GM19468 (cell line): ENCODE data around the gene ARNT2.
"Not testable (repeated sequence)": the region's sequence is repeated elsewhere in the genome, so short reads cannot be mapped to it uniquely, and the experiment has no call there.

Source experiments
- ATAC-seq: cut with Tn5 transposase; IDR thresholded peaks from one replicate; pipeline ENCODE4 v1.9.1; 2021; ENCODE audit warnings: mild to moderate bottlenecking, moderate library complexity, moderate number of reproducible peaks; ENCODE audit not compliant: unreplicated experiment; ENCODE audit errors: extremely low read depth

The ARNT2 gene

GRCh38 chr15:80507638-80508316 is 103.6 kb downstream of the ARNT2 start:
- ATAC-seq = no peak

- ATAC-seq = no peak
Observed at GRCh38 chr15:80508783-80509182, 104.6 kb downstream of the ARNT2 start.

GRCh38 chr15:80509800-80510199 is 105.6 kb downstream of the ARNT2 start:
- no peak for ATAC-seq

- not testable (repeated sequence) for ATAC-seq
Observed at GRCh38 chr15:80510985-80511384, 106.8 kb downstream of the ARNT2 start.

GRCh38 chr15:80512726-80513660 is 108.8 kb downstream of the ARNT2 start:
- no peak for ATAC-seq

GRCh38 chr15:80514071-80514780 is 110.0 kb downstream of the ARNT2 start:
- ATAC-seq = no peak

GRCh38 chr15:80517290-80517689 is 113.1 kb downstream of the ARNT2 start:
- no peak for ATAC-seq

GRCh38 chr15:80518522-80518921 is 114.3 kb downstream of the ARNT2 start:
- no peak for ATAC-seq

- no peak for ATAC-seq
Observed at GRCh38 chr15:80523746-80524145, 119.6 kb downstream of the ARNT2 start.

GRCh38 chr15:80525853-80526252 is 121.7 kb downstream of the ARNT2 start:
- no peak for ATAC-seq

- ATAC-seq = no peak
Observed at GRCh38 chr15:80526556-80527340, 122.6 kb downstream of the ARNT2 start.

GRCh38 chr15:80527406-80527805 is 123.2 kb downstream of the ARNT2 start:
- ATAC-seq = no peak

GRCh38 chr15:80527961-80528360 is 123.8 kb downstream of the ARNT2 start:
- no peak for ATAC-seq

- no peak for ATAC-seq
Observed at GRCh38 chr15:80530737-80531365, 126.7 kb downstream of the ARNT2 start.

GRCh38 chr15:80531388-80531787 is 127.2 kb downstream of the ARNT2 start:
- no peak for ATAC-seq

- no peak for ATAC-seq
Observed at GRCh38 chr15:80531796-80532195, 127.6 kb downstream of the ARNT2 start.

GRCh38 chr15:80533790-80534333 is 129.7 kb downstream of the ARNT2 start:
- no peak for ATAC-seq

GRCh38 chr15:80536231-80536630 is 132.0 kb downstream of the ARNT2 start:
- ATAC-seq = no peak

GRCh38 chr15:80536716-80537115 is 132.5 kb downstream of the ARNT2 start:
- no peak for ATAC-seq
